GM18861 (cell line): ENCODE data around the gene LUZP1.
A peak's percentile ranks its signal among the peaks of the same experiment; 100 is the strongest.
"Not testable (repeated sequence)": the region's sequence is repeated elsewhere in the genome, so short reads cannot be mapped to it uniquely, and the experiment has no call there.

Experiments
- ATAC-seq: cut with Tn5 transposase; IDR thresholded peaks from one replicate; pipeline ENCODE4 v1.9.1; 2021; ENCODE audit not compliant: unreplicated experiment

LUZP1 gene

DNA sequence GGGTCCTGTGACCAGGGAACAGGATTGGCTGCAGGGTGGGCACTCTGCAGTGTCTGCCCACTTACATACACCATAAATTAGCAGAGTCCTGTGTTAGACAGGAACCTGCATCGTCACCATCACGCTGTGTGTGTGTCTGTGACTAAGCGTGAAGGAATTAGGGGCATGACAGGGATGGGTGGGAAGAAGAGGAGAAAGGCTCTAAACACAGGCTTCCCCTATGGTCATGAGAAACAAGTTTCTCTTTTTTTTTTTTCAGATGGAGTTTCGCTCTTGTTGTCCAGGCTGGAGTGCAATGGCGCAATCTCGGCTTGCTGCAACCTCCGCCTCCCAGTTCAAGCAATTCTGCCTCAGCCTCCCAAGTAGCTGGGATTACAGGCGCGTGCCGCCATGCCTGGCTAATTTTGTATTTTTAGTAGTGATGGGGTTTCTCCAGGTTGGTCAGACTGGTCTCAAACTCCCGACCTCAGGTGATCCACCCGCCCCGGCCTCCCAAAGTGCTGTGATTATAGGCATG lies 20.3 kb upstream of the LUZP1 start:
- ATAC-seq: not testable (repeated sequence)

DNA sequence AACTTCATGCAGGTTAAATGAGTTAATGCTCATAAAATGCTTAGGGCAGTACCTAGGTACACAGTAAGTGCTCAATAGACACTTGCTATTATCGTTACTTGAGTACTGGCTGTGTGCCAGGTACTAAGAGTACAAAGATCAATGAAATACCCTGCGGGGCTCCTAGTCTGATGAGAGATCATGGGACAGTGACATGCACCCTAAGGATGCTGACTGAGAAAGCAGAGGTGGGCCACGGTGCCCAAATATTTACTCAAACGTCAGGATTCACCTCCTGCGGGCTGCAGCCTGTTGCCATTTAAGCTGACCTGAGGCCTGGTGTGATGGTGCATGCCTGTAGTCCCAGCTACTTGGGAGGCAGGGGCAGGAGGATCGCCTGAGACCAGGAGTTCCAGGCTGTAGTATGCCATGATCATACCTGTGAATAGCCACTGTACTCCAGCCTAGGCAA lies 19.8 kb upstream of the LUZP1 start:
- no peak for ATAC-seq

DNA sequence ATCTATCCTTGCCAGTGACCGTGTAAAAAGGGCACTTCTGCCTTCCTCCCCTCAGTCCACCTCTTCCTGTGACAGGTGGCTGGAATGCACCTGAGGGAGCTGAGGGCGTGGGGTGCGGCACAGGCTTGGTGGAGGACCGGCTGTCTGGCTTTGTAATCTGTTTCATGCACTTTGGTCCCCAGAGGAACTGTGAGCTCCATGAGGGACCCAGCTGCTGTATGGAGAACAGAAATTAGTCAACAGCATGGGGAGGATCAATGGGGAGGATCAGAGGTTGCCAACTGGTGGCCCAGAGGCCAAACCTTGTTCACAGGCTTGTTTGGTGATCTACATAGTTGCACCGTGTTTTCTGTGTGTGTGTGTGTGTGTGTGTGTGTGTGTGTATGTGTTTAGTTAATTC lies 19.0 kb upstream of the LUZP1 start:
- ATAC-seq: no peak

DNA sequence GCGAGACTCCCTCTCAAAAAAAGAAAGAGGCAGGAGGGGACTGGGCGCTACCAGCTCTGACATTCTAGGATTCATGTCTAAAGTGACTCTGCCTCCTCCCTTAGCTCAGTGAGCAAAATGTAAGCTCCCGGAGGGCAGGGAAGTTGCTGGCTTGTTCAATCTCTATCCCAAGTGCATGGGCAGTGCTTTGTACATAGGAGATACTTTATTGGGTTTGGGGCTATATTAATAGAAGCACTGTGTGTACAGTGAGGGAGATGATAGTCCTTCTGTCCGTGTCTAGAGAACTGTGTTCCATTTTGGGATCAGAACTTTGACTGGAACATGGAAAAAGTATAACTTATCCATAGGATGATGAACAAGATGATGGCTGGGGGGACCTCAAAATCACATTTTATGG lies 16.7 kb upstream of the LUZP1 start:
- ATAC-seq: no peak

DNA sequence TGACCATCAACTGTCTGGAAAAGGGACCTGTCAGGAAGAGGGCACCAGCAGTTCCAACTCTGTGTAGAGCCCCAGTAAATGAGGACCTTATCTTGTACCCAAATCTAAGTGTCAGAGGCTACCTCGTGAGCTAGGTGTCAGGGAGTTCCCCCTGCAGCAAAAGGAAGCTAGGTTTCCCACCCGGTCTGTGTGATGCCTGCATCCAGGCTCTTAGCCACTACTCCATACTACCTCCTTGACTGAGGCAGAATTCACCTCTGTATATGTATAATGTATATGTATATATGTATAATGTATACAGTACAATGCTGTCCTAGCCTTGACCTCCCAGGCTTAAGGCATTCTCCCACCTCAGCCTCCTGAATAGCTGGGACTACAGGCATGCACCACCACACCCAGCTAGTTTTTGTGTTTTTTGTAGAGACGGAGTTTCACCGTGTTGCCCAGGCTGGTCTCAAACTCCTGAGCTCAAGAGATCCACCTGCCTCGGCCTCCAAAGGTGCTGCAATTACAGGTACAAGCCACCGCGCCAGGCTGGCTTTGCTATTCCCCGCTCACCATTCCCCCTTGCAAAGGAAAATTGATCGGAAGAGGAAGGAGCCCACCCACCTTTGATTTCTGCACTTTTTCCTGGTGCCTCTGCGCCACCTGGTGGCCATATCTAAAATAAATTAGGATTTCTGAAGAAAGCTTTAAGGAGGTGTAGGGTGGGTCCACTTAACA lies 15.7 kb upstream of the LUZP1 start:
- ATAC-seq: no peak

DNA sequence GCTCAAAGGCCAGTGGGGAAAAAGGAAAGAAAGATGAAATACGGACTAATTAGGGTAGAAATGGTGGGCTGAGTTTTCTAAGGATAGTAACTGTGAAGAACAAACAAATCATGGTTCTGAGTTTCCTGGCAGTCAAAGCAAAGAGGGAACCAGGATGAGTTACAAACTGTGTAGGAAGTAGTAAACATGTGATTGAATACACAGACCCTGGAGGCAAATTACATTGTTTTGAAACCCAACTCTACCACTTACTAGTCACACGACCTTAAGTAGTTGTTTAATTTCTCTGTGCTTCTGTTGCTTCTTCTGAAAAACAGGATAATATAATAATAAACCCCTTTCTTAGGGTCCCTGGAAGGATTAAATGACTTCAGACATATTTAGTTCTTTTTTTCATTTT lies 11.2 kb upstream of the LUZP1 start:
- no peak for ATAC-seq

DNA sequence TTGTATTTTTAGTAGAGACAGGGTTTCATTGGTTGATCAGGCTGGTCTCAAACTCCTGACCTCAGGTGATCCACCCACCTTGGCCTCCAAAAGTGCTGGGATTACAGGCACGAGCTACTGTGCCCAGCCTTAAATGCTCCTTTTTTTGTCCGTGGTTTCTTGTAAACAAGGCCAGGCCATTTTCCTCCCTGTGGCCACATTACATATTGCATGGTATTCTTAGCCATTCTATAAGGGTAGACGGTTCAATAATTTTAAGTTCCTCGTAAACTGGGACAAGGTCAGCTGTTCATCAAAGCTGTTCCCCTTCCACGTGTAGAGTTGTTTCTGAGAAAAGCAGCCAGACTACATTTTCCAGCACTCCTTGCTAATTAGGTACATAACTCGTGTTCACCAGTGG lies 10.3 kb upstream of the LUZP1 start:
- ATAC-seq: no peak

DNA sequence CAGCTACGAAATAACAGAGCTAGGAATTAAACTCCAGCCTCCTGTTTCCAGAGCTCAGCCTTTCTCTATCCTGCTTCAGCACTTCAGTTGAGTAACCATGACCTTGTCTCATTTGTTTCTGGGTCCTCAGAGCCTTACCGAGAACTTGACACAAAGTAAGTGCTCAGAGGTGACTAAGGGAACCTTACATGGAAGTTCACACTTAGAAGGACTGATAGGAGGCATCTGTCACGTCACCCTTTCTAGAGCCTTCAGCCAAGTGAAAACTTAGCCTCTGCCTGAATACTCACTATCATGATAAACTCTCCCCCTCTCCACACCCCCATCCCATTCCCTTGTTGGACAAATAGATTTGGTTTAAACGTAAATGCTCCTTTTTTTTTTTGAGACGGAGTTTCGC lies 9.8 kb upstream of the LUZP1 start:
- no peak for ATAC-seq

DNA sequence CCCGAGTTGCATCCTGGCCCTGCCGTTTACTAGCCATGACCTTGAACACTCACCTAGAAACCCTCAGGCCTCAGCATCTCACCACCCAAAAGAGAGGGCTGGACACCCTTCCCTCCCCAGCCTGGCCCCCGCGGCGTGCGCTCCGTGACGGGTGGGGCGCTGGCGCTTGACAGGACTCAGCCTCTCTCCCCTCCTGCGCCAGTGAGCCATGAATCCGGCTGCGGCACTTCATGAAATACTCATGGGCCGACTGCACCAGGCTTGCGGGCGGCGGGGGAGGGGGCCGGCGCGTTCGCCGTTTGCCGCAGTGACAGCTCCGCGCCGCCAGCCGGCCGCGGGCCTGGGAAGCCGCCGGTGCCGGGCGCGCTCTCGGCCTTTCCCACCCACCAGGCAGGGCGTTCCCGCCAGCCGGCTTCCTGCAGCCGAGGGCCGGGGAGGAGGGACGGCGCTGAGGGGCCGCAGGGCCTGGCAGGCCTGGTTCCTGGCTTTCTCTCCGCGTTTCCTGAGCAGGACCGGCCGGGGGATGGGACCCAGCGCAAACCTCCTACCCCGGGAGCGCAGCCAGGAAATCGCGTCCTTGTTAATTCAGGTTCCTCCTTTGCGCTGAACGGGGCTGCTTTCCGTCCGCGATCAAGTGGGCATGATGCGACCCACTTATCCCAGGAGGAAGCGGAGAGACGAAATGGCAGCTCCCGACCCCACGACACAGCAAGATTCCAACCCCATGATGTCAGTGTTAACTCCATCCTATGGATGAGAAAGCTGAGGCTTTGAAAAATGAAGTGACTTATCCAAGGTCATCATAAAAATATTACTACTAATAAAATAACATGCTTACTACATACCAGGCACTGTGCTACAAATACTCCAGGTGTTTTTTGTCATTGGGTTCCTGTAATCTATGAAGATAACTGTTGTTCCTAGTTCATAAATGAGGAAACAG lies 9.1 kb upstream of the LUZP1 start:
- ATAC-seq: peak; percentile 83

DNA sequence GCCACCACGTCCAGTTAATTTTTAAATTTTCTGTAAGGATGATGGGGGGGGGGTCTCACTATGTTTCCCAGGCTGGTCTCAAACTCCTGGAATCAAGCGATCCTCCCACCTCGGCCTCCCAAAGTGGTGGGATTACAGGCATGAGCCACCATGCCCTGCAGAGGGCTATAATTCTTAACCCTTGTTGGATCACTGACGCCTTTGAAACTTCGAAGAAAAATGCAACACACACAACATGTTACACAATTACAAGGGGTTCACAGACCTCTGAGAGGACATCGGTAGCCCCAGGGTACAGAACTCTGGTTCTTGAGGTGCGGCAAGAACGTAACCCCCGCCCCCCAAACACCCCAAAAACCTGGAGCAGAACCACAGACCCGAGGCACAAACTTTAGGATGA lies 8.4 kb upstream of the LUZP1 start:
- no peak for ATAC-seq

DNA sequence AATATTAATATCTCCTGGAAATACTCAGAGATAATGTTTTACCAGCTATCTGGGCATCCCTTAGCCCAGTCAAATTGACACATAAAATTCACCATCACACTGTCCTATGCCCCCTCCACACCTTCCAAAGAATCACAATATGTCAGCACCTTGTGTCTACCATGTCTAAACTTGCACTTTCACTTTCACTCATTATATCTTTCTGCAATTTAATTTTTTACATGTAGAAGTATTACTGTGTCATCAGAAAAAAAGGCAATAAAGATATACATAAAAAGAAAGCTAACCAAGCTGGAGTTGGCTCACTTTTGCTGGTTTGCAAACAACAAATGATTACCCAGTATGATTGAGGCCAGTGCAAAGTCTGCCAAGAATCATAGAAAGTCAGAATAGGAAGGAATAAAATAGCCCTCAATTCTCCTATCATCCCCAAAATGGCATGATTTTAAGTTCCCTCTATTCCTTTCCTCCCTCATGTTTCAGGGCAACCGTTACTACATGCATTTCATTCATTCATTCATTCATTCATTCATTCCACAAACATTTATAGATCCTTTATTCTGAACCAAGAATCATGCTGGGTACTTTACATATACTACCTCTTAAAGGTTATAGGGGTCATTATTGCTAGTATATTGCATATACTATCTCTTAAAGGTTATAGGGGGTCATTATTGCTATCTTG lies 5.9 kb upstream of the LUZP1 start:
- no peak for ATAC-seq

DNA sequence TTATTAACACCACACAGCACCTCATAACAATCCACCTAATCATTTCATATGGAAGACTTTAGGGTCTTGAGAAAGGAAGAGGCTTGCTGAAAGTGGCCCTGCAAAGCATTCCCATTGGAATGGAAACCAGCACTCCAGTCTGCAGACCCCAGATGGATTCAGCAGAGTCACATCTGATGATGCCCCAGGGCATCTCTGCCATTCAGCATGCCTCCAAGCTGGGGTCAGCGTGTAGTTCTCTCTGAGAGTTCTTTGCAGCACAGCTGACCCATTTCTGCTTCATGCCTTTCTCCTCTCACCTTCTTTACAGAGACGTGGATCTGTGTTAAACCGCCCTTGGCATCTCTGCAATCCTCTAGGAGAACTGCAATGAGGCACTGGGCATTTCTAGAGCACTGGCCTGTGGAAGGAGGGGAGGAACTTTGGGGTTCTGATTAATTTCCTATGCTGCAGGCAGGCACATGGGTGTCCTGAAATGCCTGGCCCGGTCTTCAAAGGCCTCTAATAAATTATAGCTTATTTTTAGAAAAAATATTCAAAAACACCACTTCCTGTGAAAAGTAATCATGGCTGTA lies 2.6 kb upstream of the LUZP1 start:
- ATAC-seq: no peak

DNA sequence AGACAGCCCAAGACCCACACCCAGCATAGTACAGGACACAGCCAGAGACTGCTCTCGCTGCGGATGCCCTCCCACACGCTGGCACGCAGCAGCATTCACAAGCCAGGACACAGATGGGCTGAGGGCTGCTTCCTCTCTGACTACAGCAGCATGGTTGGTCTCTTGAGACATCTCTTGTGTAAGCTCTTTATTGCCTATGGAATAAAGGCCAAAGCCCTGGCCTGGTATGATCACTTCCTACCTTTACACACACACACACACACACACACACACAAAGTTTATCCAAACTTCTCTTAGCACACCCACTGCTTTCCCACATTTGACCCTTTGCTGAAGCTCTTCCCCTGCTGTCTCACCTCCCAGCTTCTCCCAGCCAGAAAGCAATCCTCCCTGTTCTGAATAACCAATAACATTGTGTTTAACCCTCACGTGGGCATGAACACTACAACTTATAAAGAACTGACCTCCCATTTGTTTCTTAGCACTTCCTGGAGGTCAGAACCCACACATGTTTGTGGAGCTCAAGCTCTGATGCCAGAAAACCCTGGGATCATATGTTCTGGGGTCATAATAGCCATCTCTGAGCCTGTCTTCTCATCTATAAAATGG lies 1.2 kb upstream of the LUZP1 start:
- peak; percentile 43 for ATAC-seq

DNA sequence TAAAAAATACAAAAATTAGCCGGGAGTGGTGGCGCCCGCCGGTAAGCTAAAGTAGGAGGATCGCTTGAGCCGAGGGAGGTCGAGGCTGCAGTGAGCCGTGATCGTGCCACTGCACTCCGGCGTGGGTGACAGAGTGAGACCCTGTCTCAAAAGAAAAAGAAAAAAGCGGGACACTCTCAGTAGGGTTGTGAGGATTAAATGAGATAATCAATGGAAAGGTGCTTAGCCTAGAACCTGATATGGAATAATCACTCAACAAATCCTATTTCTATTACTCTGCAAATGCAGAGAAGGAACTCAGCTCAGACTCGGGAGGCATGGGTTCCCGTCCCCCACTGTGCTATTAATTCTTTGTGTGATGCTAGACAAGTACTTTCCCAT lies 529 bp upstream of the LUZP1 start:
- no peak for ATAC-seq

DNA sequence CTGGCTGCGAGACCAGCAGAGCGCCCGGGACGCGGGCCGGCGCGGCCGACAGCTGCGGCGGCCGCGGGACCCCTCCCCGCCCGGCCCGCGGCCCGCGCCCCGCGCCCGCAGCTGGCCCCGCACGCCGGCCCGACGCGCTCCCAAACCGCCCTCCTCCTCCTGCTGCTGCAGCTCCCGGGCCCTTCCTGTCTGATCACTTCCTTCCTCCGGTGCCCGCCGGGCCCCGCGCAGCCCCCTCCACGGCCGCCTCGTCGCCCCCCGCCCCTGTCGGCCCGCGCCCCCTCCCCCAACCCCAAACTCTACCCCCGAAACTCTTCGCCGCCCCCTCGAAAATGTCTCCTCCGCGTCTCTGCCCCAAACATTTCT lies 594 bp downstream of the LUZP1 start:
- ATAC-seq: no peak

DNA sequence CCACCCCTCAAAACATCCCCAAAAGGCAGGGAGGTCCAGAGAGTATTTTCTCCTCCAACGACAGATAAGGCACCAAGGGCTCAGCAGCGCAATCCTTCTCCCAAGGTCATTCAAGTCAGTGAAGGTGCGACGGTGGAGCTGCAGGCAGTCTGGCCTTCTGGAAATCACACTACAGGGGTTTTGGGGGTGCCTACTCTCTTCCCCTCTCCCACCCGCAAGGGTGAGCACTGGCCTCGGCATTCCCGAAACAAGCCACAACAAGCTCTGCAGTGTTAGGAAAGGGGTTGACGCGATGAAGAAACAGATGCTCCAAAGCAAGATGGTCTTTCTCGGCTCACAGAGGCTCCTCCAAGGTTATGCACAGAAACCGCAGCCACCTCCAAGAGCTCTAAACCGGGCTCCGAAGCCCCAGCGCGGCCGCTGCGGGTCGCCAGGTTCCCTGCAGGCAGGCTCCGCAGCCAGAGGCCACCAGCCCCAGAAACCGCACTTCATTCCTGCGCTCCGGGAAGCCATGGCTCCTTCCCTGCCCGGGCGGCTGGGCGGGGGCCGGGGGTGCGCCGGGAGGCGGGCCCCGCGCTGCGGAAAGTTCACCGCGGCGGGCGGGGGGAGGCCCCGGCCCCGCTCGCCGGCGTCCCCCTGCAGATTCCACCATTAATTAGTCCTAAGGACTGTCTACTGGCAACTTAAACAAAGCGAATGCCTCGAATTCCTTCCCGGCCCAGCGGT lies 1.1 kb downstream of the LUZP1 start:
- ATAC-seq: no peak

DNA sequence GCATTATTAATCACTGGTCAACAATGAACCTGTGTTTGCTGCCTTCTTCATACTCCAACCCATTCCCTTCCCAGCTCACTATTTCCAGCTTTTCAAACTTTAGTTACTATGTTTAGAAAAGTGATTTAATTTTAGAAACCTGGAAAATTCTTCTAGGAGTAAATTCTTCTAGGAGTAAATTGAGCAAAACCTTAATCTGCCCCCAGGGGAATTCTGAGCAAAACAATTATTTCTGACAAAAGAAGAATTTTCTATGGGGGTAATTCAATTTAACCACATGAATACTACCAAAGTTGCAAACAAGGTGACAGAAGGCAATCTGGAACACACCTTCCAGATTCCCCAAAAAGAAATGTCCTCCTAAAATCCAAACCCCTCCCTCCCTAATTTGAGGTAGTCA lies 1.8 kb downstream of the LUZP1 start:
- no peak for ATAC-seq

DNA sequence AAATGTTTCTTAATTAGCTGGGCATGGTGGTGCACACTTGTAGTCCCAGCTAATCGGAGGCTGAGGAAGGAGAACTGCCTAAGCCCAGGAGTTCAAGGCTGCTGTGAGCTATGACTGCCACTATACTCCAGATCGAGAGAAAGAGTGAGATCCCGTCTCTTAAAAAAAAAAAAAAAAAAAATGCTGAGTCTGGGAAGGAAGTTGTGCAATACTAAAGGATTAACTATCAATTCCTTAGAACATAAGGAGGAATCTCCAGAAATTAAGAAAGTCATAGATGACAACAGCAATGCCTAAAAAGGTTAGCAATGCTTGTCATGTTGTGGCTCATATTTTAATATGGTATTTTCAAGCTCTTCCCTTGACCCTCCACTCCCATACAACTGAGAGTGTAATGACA lies 5.3 kb downstream of the LUZP1 start:
- ATAC-seq: no peak

DNA sequence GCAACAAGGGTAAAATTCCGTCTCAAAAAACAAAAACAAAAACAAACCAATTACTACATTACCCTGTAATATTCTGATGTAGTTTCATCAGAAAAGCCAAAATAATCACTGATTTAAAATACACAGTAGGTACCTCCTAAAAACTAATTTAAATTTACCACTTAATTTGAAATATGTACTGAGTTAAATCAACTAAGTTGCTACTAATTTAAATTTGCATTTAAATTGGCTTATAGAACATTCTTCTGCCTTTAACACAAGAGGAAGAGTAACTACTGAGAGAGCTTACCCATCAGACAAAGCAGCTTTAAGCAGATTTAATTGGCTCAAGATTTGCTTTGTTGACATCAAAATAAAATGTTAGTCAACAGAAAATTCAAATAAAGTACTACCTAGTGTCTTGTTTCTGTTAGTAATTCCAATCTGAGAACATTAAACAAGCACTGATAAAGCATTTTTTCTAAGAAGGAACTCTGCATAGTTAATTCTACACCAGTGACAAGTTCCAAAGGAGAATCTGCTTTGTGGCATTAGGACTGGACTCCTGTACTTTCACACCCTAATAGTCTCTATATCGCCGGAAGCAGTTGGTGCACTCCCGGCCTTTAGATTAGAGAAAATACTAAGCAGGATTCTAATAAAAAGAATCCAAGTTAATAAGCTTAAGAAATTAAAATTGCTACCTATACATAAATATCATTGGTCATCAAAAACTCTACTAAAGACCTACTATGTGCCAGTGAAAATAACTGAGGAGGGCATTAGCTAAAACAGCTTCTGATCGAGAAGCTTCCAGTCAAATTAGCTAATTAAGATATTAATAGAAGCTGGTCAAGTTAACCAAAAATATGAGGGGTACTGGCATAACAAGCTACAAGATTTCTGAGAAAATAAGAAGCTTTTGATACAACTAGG lies 8.4 kb downstream of the LUZP1 start:
- no peak for ATAC-seq
